NCI-H2196 treated with DMSO at 0.1 percent for 48 hours (cell line): ENCODE results near the gene ZNHIT2.
"Not testable (repeated sequence)": the region's sequence is repeated elsewhere in the genome, so short reads cannot be mapped to it uniquely, and the experiment has no call there.

Experiments
- DNase-seq: peaks from one replicate; lab custom pipeline; 2025; ENCODE audit not compliant: unreplicated experiment; lab: John Stamatoyannopoulos, UW

The ZNHIT2 gene

GRCh38 chr11:65117206-65118096, at the start of gene ZNHIT2:
TSS of gene ZNHIT2 (minus strand) at chr11:65117701. CDS start at chr11:65117653, 48 bp downstream.
- peak; percentile 98 for DNase-seq

GRCh38 chr11:65166893-65167292, 49.4 kb upstream of the ZNHIT2 start:
- no peak for DNase-seq

- no peak for DNase-seq
Measured at GRCh38 chr11:65165410-65166317, 48.2 kb upstream of the ZNHIT2 start.

- DNase-seq, result no peak
Measured at GRCh38 chr11:65163684-65164083, 46.2 kb upstream of the ZNHIT2 start.

GRCh38 chr11:65160643-65161042, 43.1 kb upstream of the ZNHIT2 start:
- no peak for DNase-seq

- DNase-seq, result no peak
Measured at GRCh38 chr11:65159012-65159411, 41.5 kb upstream of the ZNHIT2 start.

- no peak for DNase-seq
Measured at GRCh38 chr11:65157336-65157735, 39.8 kb upstream of the ZNHIT2 start.

- DNase-seq, result no peak
Measured at GRCh38 chr11:65156926-65157325, 39.4 kb upstream of the ZNHIT2 start.

- no peak for DNase-seq
Measured at GRCh38 chr11:65156256-65156655, 38.8 kb upstream of the ZNHIT2 start.

GRCh38 chr11:65152122-65152521, 34.6 kb upstream of the ZNHIT2 start:
- no peak for DNase-seq

- no peak for DNase-seq
Measured at GRCh38 chr11:65151331-65151899, 33.9 kb upstream of the ZNHIT2 start.

GRCh38 chr11:65150509-65151299, 33.2 kb upstream of the ZNHIT2 start:
- peak; percentile 83 for DNase-seq

GRCh38 chr11:65150131-65150508, 32.6 kb upstream of the ZNHIT2 start:
- DNase-seq, result not testable (repeated sequence)

GRCh38 chr11:65148657-65149056, 31.2 kb upstream of the ZNHIT2 start:
- DNase-seq, result no peak

GRCh38 chr11:65147352-65148075, 30.0 kb upstream of the ZNHIT2 start:
- no peak for DNase-seq

- no peak for DNase-seq
Measured at GRCh38 chr11:65141896-65142494, 24.5 kb upstream of the ZNHIT2 start.

- DNase-seq, result no peak
Measured at GRCh38 chr11:65136515-65137096, 19.1 kb upstream of the ZNHIT2 start.

GRCh38 chr11:65135633-65136145, 18.2 kb upstream of the ZNHIT2 start:
- no peak for DNase-seq
